Loucy (cell line): ENCODE measurements around the gene ADGRE2.

Source experiments
- H2AFZ ChIP-seq: fragments of 200-600 bp; sonication (generic); 2 replicates; pipeline ENCODE4 v1.6.0; 2016; ENCODE audit warnings: antibody characterized with exemption, mild to moderate bottlenecking, low read length, moderate library complexity
- H3F3A ChIP-seq: fragments of 200-600 bp; 2 replicates; pipeline ENCODE4 v1.6.0; 2016; ENCODE audit warnings: antibody characterized with exemption, low read depth, mild to moderate bottlenecking
- H3K27me3 ChIP-seq: fragments of 200-600 bp; sonication (generic); 2 replicates; pipeline ENCODE4 v1.6.1; 2014; ENCODE audit warnings: low read length, mild to moderate bottlenecking; ENCODE audit not compliant: insufficient read depth, poor library complexity, severe bottlenecking
- H3K36me3 ChIP-seq: fragments of 200-600 bp; sonication (generic); 2 replicates; pipeline ENCODE4 v1.6.1; 2016; ENCODE audit warnings: low read length; ENCODE audit not compliant: insufficient read depth
- H3K4me1 ChIP-seq: fragments of 200-600 bp; sonication (generic); 2 replicates; pipeline ENCODE4 v1.5.1; 2014; ENCODE audit warnings: low read length, mild to moderate bottlenecking; ENCODE audit not compliant: insufficient read depth, poor library complexity, severe bottlenecking
- H3K4me2 ChIP-seq: fragments of 200-600 bp; sonication (generic); 2 replicates; pipeline ENCODE4 v1.6.0; 2014; ENCODE audit warnings: antibody characterized with exemption, low read length, low read depth, mild to moderate bottlenecking; ENCODE audit not compliant: poor library complexity, severe bottlenecking
- H3K4me3 ChIP-seq: fragments of 200-600 bp; sonication (generic); 2 replicates; pipeline ENCODE4 v1.5.1; 2014; ENCODE audit warnings: low read length, mild to moderate bottlenecking, mixed read lengths; ENCODE audit not compliant: poor library complexity, severe bottlenecking
- H3K79me2 ChIP-seq: fragments of 200-600 bp; sonication (generic); 2 replicates; pipeline ENCODE4 v1.6.1; 2014; ENCODE audit warnings: low read length; ENCODE audit not compliant: insufficient read depth
- H3K9ac ChIP-seq: fragments of 200-600 bp; sonication (generic); 2 replicates; pipeline ENCODE4 v1.6.0; 2014; ENCODE audit warnings: mild to moderate bottlenecking, low read depth, low read length, moderate library complexity; ENCODE audit not compliant: poor library complexity, severe bottlenecking
- H3K9me2 ChIP-seq: fragments of 200-600 bp; sonication (generic); replicated peaks from 2 replicates; pipeline ENCODE4 v1.6.1; 2016; ENCODE audit warnings: low read depth, low read length, mixed read lengths
- H3K9me3 ChIP-seq: fragments of 200-600 bp; sonication (generic); 2 replicates; pipeline ENCODE4 v1.6.1; 2014; ENCODE audit warnings: mild to moderate bottlenecking, antibody characterized with exemption, low read length, low read depth; ENCODE audit not compliant: insufficient read depth
- H4K20me1 ChIP-seq: fragments of 200-600 bp; sonication (generic); 2 replicates; pipeline ENCODE4 v1.6.0; 2014; ENCODE audit warnings: antibody characterized with exemption, low read length, mild to moderate bottlenecking; ENCODE audit not compliant: insufficient read depth, poor library complexity, severe bottlenecking
- CTCF ChIP-seq: fragments of 200-600 bp; sonication (generic); conservative IDR thresholded peaks from 2 replicates; pipeline ENCODE4 v1.5.1; 2014; ENCODE audit warnings: mild to moderate bottlenecking, antibody characterized with exemption, low read length
- EZH2phosphoT487 ChIP-seq: fragments of 200-600 bp; IDR thresholded peaks from 2 replicates; pipeline ENCODE4 v1.6.1; 2018; ENCODE audit warnings: antibody characterized with exemption, mild to moderate bottlenecking, moderate library complexity, borderline replicate concordance

The ADGRE2 gene

GRCh38 chr19:14699641-14700040, 78.7 kb downstream of the ADGRE2 start:
- H4K20me1 ChIP-seq = no peaks in the 10 kb centered on the region
- H3K27me3 ChIP-seq = no peaks in the 10 kb centered on the region
- H2AFZ ChIP-seq = no peak overlapping the region
- H3K4me3 ChIP-seq = no peak overlapping the region
- no peaks in the 10 kb centered on the region for H3K79me2 ChIP-seq
- TF ChIP-seq CTCF = no peak
- no peak for TF ChIP-seq EZH2phosphoT487
- no peaks in the 10 kb centered on the region for H3F3A ChIP-seq
- H3K9ac ChIP-seq = no peak overlapping the region
- H3K9me2 ChIP-seq = no peaks in the 10 kb centered on the region
- no peaks in the 10 kb centered on the region for H3K9me3 ChIP-seq
- H3K4me1 ChIP-seq = no peaks in the 10 kb centered on the region
- H3K36me3 ChIP-seq = peaks cover 15% of the 10 kb centered on the region; the same call in 1 of the 2 replicates
- H3K4me2 ChIP-seq = no peak overlapping the region

- Histone ChIP-seq H3K9ac (no peak overlapping the region), H3F3A (no peaks in the 10 kb centered on the region), H3K9me3 (no peaks in the 10 kb centered on the region), H4K20me1 (no peaks in the 10 kb centered on the region), H3K4me1 (peaks cover 6% of the 10 kb centered on the region), H3K4me2 (no peak overlapping the region), H3K36me3 (peaks cover under 1% of the 10 kb centered on the region; the same call in 1 of the 2 replicates), H3K79me2 (0 out of 2 replicates have a peak, but pooled peaks cover under 1% of the 10 kb centered on the region), H2AFZ (no peak overlapping the region), H3K27me3 (no peaks in the 10 kb centered on the region), H3K9me2 (no peaks in the 10 kb centered on the region), H3K4me3 (no peak overlapping the region)
- TF ChIP-seq EZH2phosphoT487 (no peak), CTCF (no peak)
Observed at GRCh38 chr19:14695471-14695870, 82.9 kb downstream of the ADGRE2 start.

- no peak overlapping the region for H3K9ac ChIP-seq
- H3K36me3 ChIP-seq = no peaks in the 10 kb centered on the region; the same call in 1 of the 2 replicates
- no peaks in the 10 kb centered on the region for H3K9me2 ChIP-seq
- H3K4me2 ChIP-seq = no peak overlapping the region
- H3K79me2 ChIP-seq = 0 out of 2 replicates have a peak, but pooled peaks cover 4% of the 10 kb centered on the region
- no peaks in the 10 kb centered on the region for H3K27me3 ChIP-seq
- no peak overlapping the region for H3K4me3 ChIP-seq
- no peaks in the 10 kb centered on the region for H4K20me1 ChIP-seq
- no peaks in the 10 kb centered on the region for H3K9me3 ChIP-seq
- no peak overlapping the region for H2AFZ ChIP-seq
- peaks cover 6% of the 10 kb centered on the region for H3K4me1 ChIP-seq
- H3F3A ChIP-seq = 0 out of 2 replicates have a peak, but pooled peaks cover 3% of the 10 kb centered on the region
- no peak for TF ChIP-seq EZH2phosphoT487
- TF ChIP-seq CTCF = no peak
Observed at GRCh38 chr19:14694641-14695266, 83.6 kb downstream of the ADGRE2 start.
